WTC11 (cell line): ENCODE results near the gene AIF1. TPM values are rescaled to one million over a fixed set of nuclear protein-coding genes. Genes with fewer than 3 reads are reported as not detected.
A peak's percentile ranks its signal among the peaks of the same experiment; 100 is the strongest.

ENCODE experiments used
- ATAC-seq: fragments of 200-7000 bp; cut with Tn5 transposase; 2 replicates; pipeline ENCODE4 v1.10.0; 2021; ENCODE audit warnings: mild to moderate bottlenecking, moderate library complexity
- CTCF ChIA-PET: fragments of 300-600 bp; sonication (Branson Sonifier 250); formaldehyde crosslinking; loops from one replicate; lab custom pipeline; 2021; ENCODE audit warnings: antibody characterized with exemption; lab: Charles Lee
- POLR2A ChIA-PET: fragments of 350-600 bp; sonication (Branson Sonifier 250); formaldehyde crosslinking; loops from one replicate; lab custom pipeline; 2021; ENCODE audit warnings: antibody characterized with exemption; lab: Charles Lee
- DNase-seq: peaks from one replicate; pipeline ENCODE4 v3.0.0; 2021; ENCODE audit warnings: low spot score
- H3K27ac Mint-ChIP-seq: 2 replicates; pipeline ENCODE4 v1.8.0; 2021; ENCODE audit warnings: mixed read lengths
- H3K27me3 Mint-ChIP-seq: 2 replicates; pipeline ENCODE4 v1.8.0; 2021; ENCODE audit warnings: low read depth, mild to moderate bottlenecking, moderate library complexity, mixed read lengths
- H3K36me3 Mint-ChIP-seq: 2 replicates; pipeline ENCODE4 v1.8.0; 2021; ENCODE audit warnings: mixed read lengths
- H3K4me1 Mint-ChIP-seq: 2 replicates; pipeline ENCODE4 v1.8.0; 2022; ENCODE audit warnings: mixed read lengths
- H3K4me3 Mint-ChIP-seq: 2 replicates; pipeline ENCODE4 v1.8.0; 2021; ENCODE audit warnings: mild to moderate bottlenecking, moderate library complexity, mixed read lengths
- H3K9me3 Mint-ChIP-seq: 2 replicates; pipeline ENCODE4 v1.8.0; 2021; ENCODE audit warnings: mixed read lengths
- ATF3 ChIP-seq: sonication (generic); formaldehyde crosslinking; conservative IDR thresholded peaks from 2 replicates; pipeline ENCODE4 v1.8.1; 2022; ENCODE audit warnings: mild to moderate bottlenecking, missing genetic modification reagents
- CREM ChIP-seq: sonication (generic); formaldehyde crosslinking; IDR thresholded peaks from 2 replicates; pipeline ENCODE4 v1.8.1; 2022; ENCODE audit warnings: mild to moderate bottlenecking, missing genetic modification reagents, moderate library complexity
- CTCF ChIP-seq: fragments of 200-600 bp; IDR thresholded peaks from 2 replicates; pipeline ENCODE4 v1.8.0; 2022; ENCODE audit warnings: antibody characterized with exemption
- ESRRA ChIP-seq: sonication (generic); formaldehyde crosslinking; IDR thresholded peaks from 2 replicates; pipeline ENCODE4 v1.8.1; 2022; ENCODE audit warnings: mild to moderate bottlenecking, missing genetic modification reagents, borderline replicate concordance
- FOXK1 ChIP-seq: sonication (generic); formaldehyde crosslinking; IDR thresholded peaks from 2 replicates; pipeline ENCODE4 v1.8.0; 2022; ENCODE audit warnings: mild to moderate bottlenecking, moderate library complexity, missing genetic modification reagents
- FOXP4 ChIP-seq: sonication (generic); formaldehyde crosslinking; IDR thresholded peaks from 2 replicates; pipeline ENCODE4 v1.8.0; 2022; ENCODE audit warnings: mild to moderate bottlenecking, missing genetic modification reagents
- HMGXB4 ChIP-seq: sonication (generic); formaldehyde crosslinking; IDR thresholded peaks from 2 replicates; pipeline ENCODE4 v1.8.1; 2023; ENCODE audit warnings: mild to moderate bottlenecking, moderate library complexity, missing genetic modification reagents
- JUN ChIP-seq: sonication (generic); formaldehyde crosslinking; IDR thresholded peaks from 2 replicates; pipeline ENCODE4 v1.8.0; 2023; ENCODE audit warnings: mild to moderate bottlenecking, missing genetic modification reagents
- KAT7 ChIP-seq: sonication (generic); formaldehyde crosslinking; IDR thresholded peaks from 2 replicates; pipeline ENCODE4 v1.8.1; 2023; ENCODE audit warnings: missing genetic modification reagents, mild to moderate bottlenecking, borderline replicate concordance
- MYBL2 ChIP-seq: sonication (generic); formaldehyde crosslinking; IDR thresholded peaks from 2 replicates; pipeline ENCODE4 v1.8.1; 2023; ENCODE audit warnings: mild to moderate bottlenecking, moderate library complexity, missing genetic modification reagents
- NFE2L1 ChIP-seq: sonication (generic); formaldehyde crosslinking; IDR thresholded peaks from 2 replicates; pipeline ENCODE4 v1.8.1; 2023; ENCODE audit warnings: missing genetic modification reagents
- NR3C1 ChIP-seq: sonication (generic); formaldehyde crosslinking; conservative IDR thresholded peaks from 2 replicates; pipeline ENCODE4 v1.8.1; 2023; ENCODE audit warnings: low read depth, mild to moderate bottlenecking, missing genetic modification reagents
- SP1 ChIP-seq: sonication (generic); formaldehyde crosslinking; conservative IDR thresholded peaks from 2 replicates; pipeline ENCODE4 v1.8.1; 2022; ENCODE audit warnings: missing genetic modification reagents
- ZNF317 ChIP-seq: sonication (generic); formaldehyde crosslinking; IDR thresholded peaks from 2 replicates; pipeline ENCODE4 v1.8.1; 2023; ENCODE audit warnings: low read depth, mild to moderate bottlenecking, moderate library complexity, missing genetic modification reagents, borderline replicate concordance
- ZNF416 ChIP-seq: fragments of 250-450 bp; sonication (Bioruptor Pico); IDR thresholded peaks from 2 replicates; pipeline ENCODE4 v1.9.0; 2021; ENCODE audit warnings: mild to moderate bottlenecking, inconsistent platforms
- ZNF423 ChIP-seq: fragments of 250-450 bp; sonication (Bioruptor Pico); IDR thresholded peaks from 2 replicates; pipeline ENCODE4 v2.1.2; 2022; ENCODE audit warnings: mild to moderate bottlenecking, moderate library complexity
- total RNA-seq: library from RNA; stranded (reverse); gene quantifications from 3 replicates; pipeline ENCODE4 v1.2.3, GENCODE V29; 2021

Gene AIF1
- total RNA-seq, 1 experiment from 2014 or later, result 5.4 TPM

- TF ChIP-seq CTCF (no peak), CREM (CRISPR knock-in tag) (no peak), ATF3 (CRISPR knock-in tag) (no peak), ESRRA (CRISPR knock-in tag) (no peak), NFE2L1 (CRISPR knock-in tag) (no peak)
These were observed 48.3 kb downstream of the AIF1 start (continued) for GRCh38 chr6:31663126-31663960.

DNA sequence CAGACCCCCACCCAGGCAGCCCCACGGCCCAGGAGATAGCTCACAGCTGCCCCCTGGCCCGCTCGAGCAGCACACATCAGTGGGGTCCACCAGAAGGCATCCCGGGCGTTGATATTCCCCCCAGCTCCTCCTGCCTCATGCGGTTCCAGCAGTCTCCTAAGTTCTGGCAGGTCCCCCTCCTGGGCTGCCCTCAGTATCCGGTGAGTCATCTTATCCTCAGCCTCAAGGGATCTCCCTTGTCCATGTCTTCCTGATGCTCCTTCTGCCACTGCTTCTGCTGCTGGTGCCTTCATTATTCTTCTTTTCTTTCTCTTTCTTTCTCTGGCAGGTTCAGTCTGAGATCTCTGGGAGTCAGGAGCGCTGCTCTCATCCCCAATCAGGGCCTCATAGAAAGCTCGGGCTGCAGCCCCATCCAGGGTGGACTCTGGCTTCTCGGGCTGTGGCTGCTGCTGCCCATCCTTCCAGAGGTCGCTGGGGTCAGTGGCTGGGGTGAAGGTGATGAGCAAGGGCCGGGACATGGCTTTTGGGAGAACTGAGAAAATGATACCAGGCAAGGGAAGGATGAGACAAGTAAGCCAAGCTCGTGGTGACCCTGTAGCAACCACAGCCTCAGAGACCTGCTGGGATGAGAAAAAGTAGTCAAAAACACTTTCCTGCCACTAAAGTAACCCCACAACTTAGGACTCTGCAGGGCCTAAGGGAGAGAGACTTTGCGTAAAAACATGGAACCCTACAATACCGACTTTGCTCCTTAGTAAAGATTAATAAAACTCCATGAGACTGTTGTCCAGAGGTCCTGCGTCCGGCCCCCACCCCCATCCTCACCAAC, 49.1 kb downstream of the AIF1 start:
- Mint-ChIP-seq H3K27me3 (no peaks in the 10 kb centered on the region), H3K4me3 (peak overlapping the region; percentile 91), H3K9me3 (no peaks in the 10 kb centered on the region), H3K27ac (peak overlapping the region; percentile 98), H3K4me1 (peaks cover 41% of the 10 kb centered on the region), H3K36me3 (peaks cover 47% of the 10 kb centered on the region)
- CTCF ChIA-PET, result interaction anchor here (0.5 to 1.8 kb wide), 15 partner anchors 11 to 130 kb away, joined by 3 to 7 read pairs (median 4); partner anchors contain the start of genes ATP6V1G2, BAG6 and DDAH2
- no peak for TF ChIP-seq ZNF423 (CRISPR knock-in tag)
- TF ChIP-seq ESRRA (CRISPR knock-in tag), result no peak
- TF ChIP-seq NR3C1 (CRISPR knock-in tag), result no peak
- DNase-seq, result no peak
- no peak for ATAC-seq
- POLR2A ChIA-PET, result interaction anchor here (0.8 to 1.6 kb wide), 13 partner anchors 10 to 199 kb away, joined by 3 to 9 read pairs (median 3); partner anchors contain the start of genes ABHD16A, BAG6, DDAH2 and DDX39B

GRCh38 chr6:31664790-31665500, 49.9 kb downstream of the AIF1 start, which contains the start of gene GPANK1:
TSS of gene GPANK1 (minus strand) at chr6:31664997. CDS start at chr6:31664478, 519 bp downstream.
- Mint-ChIP-seq H3K4me3 (peak within 1 kb of the TSS; percentile 91), H3K4me1 (peaks cover 34% of the 10 kb centered on the region), H3K9me3 (no peaks in the 10 kb centered on the region), H3K36me3 (peaks cover 54% of the 10 kb centered on the region), H3K27me3 (no peaks in the 10 kb centered on the region), H3K27ac (peak within 1 kb of the TSS; percentile 98)
- POLR2A ChIA-PET, result interaction anchor here (0.8 to 1.6 kb wide), 13 partner anchors 11 to 198 kb away, joined by 3 to 9 read pairs (median 3); partner anchors contain the start of genes ABHD16A, BAG6, DDAH2 and DDX39B
- ATAC-seq, result peak; percentile 12
- DNase-seq, result peak; percentile 64
- CTCF ChIA-PET, result interaction anchor here (0.5 to 1.8 kb wide), 13 partner anchors 12 to 127 kb away, joined by 3 to 7 read pairs (median 4); partner anchors contain the start of genes ATP6V1G2, BAG6 and DDAH2
- TF ChIP-seq KAT7 (CRISPR knock-in tag) (no peak; the same call in 1 of the 2 replicates), SP1 (0 out of 2 replicates have a peak, but pooled peaks have one; percentile 16), ESRRA (CRISPR knock-in tag) (no peak), ZNF416 (CRISPR knock-in tag) (no peak), HMGXB4 (CRISPR knock-in tag) (0 out of 2 replicates have a peak, but pooled peaks have one; percentile 12), FOXP4 (CRISPR knock-in tag) (no peak), CTCF (no peak), JUN (CRISPR knock-in tag) (0 out of 2 replicates have a peak, but pooled peaks have one; percentile 11), MYBL2 (CRISPR knock-in tag) (no peak; the same call in 1 of the 2 replicates), FOXK1 (peak; percentile 69; the same call in 1 of the 2 replicates), CREM (CRISPR knock-in tag) (peak; percentile 20; the same call in 1 of the 2 replicates), ZNF317 (CRISPR knock-in tag) (no peak)
